IMR-90 (cell line): ENCODE data around the gene USP31. TPM values are rescaled to one million over a fixed set of nuclear protein-coding genes. Genes with fewer than 3 reads are reported as not detected.

Experiments used
- ATAC-seq: fragments of 200-7000 bp; cut with Tn5 transposase; 2 replicates; pipeline ENCODE4 v1.9.1; 2020; ENCODE audit warnings: low read depth, mild to moderate bottlenecking, moderate library complexity
- BruUV-seq: library from RNA; stranded (reverse); fragments of 400-500 nt; replicated peaks from 2 replicates; lab custom pipeline; 2021; lab: Mats Ljungman, UMichigan
- CTCF ChIA-PET: fragments of 300-600 bp; formaldehyde crosslinking; extraction: SDS; loops from one replicate; lab custom pipeline; 2021; ENCODE audit warnings: antibody characterized with exemption; lab: Yijun Ruan, JAX
- POLR2A ChIA-PET: fragments of 300-600 bp; sonication (Branson Sonifier 250); formaldehyde crosslinking; loops from one replicate; lab custom pipeline; 2022; ENCODE audit warnings: antibody characterized with exemption; ENCODE audit not compliant: unreplicated experiment; lab: Charles Lee
- DNase-seq: peaks from one replicate; pipeline ENCODE4 v3.0.0; 2013
- H2AFZ ChIP-seq: replicated peaks from 2 replicates; pipeline ENCODE3; 2013; ENCODE audit warnings: low read length, mild to moderate bottlenecking; ENCODE audit not compliant: poor library complexity
- H2AK5ac ChIP-seq: 2 replicates; pipeline ENCODE4 v1.6.1; 2013; ENCODE audit warnings: low read depth, low read length, inconsistent platforms
- H2AK9ac ChIP-seq: replicated peaks from 2 replicates; pipeline ENCODE3; 2013; ENCODE audit warnings: mild to moderate bottlenecking, low read depth, low read length, moderate library complexity; ENCODE audit not compliant: poor library complexity
- H2BK120ac ChIP-seq: 2 replicates; pipeline ENCODE4 v1.6.1; 2013; ENCODE audit warnings: low read depth, low read length, inconsistent platforms
- H2BK15ac ChIP-seq: 3 replicates; pipeline ENCODE4 v1.6.1; 2013; ENCODE audit warnings: low read depth, low read length, inconsistent platforms
- H2BK20ac ChIP-seq: 2 replicates; pipeline ENCODE4 v1.6.1; 2013; ENCODE audit warnings: low read depth, mild to moderate bottlenecking, inconsistent platforms, low read length, moderate library complexity
- H2BK5ac ChIP-seq: 2 replicates; pipeline ENCODE4 v1.6.1; 2013; ENCODE audit warnings: mild to moderate bottlenecking, low read depth, low read length, inconsistent platforms; ENCODE audit not compliant: poor library complexity, severe bottlenecking
- H3K14ac ChIP-seq: replicated peaks from 2 replicates; pipeline ENCODE4 v1.6.1; 2013; ENCODE audit warnings: low read depth, low read length, inconsistent platforms
- H3K18ac ChIP-seq: 2 replicates; pipeline ENCODE4 v1.6.1; 2013; ENCODE audit warnings: low read depth, low read length, control low read depth
- H3K23ac ChIP-seq: 2 replicates; pipeline ENCODE4 v1.6.1; 2013; ENCODE audit warnings: low read depth, low read length, inconsistent platforms
- H3K27ac ChIP-seq: 2 replicates; pipeline ENCODE4 v1.5.1; 2013; ENCODE audit warnings: mild to moderate bottlenecking, control low read depth, low read length; ENCODE audit not compliant: insufficient read depth
- H3K27me3 ChIP-seq: 2 replicates; pipeline ENCODE4 v1.6.1; 2013; ENCODE audit warnings: low read length; ENCODE audit not compliant: control insufficient read depth, insufficient read depth
- H3K36me3 ChIP-seq: 2 replicates; pipeline ENCODE4 v1.6.1; 2013; ENCODE audit warnings: low read length, mixed read lengths; ENCODE audit not compliant: control insufficient read depth, insufficient read depth
- H3K4ac ChIP-seq: 2 replicates; pipeline ENCODE4 v1.6.1; 2013; ENCODE audit warnings: low read depth, low read length, inconsistent platforms
- H3K4me1 ChIP-seq: 2 replicates; pipeline ENCODE4 v1.6.1; 2013; ENCODE audit warnings: low read length, mixed read lengths; ENCODE audit not compliant: control insufficient read depth, insufficient read depth
- H3K4me2 ChIP-seq: 2 replicates; pipeline ENCODE4 v1.6.1; 2013; ENCODE audit warnings: low read depth, mild to moderate bottlenecking, control low read depth, low read length, moderate library complexity
- H3K4me3 ChIP-seq: 2 replicates; pipeline ENCODE4 v1.5.1; 2013; ENCODE audit warnings: low read depth, mild to moderate bottlenecking, control low read depth, low read length, moderate library complexity; ENCODE audit not compliant: insufficient read depth
- H3K56ac ChIP-seq: 2 replicates; pipeline ENCODE4 v1.6.1; 2013; ENCODE audit warnings: low read length, inconsistent platforms; ENCODE audit not compliant: insufficient read depth; ENCODE audit errors: extremely low read depth
- H3K79me1 ChIP-seq, 2 experiments: 2 replicates each; pipeline ENCODE4 v1.6.1; 2013; ENCODE audit warnings: low read length in 2 of 2, inconsistent platforms in 1 of 2, low read depth in 1 of 2
- H3K9ac ChIP-seq: 2 replicates; pipeline ENCODE4 v1.6.1; 2013; ENCODE audit warnings: low read depth, low read length, control low read depth
- H3K9me1 ChIP-seq: 2 replicates; pipeline ENCODE4 v1.6.1; 2013; ENCODE audit warnings: low read length, inconsistent platforms; ENCODE audit not compliant: insufficient read depth
- H3K9me3 ChIP-seq: 2 replicates; pipeline ENCODE4 v1.6.1; 2013; ENCODE audit warnings: low read length; ENCODE audit not compliant: control insufficient read depth, insufficient read depth
- H4K20me1 ChIP-seq: 2 replicates; pipeline ENCODE4 v1.6.1; 2013; ENCODE audit warnings: low read length, inconsistent platforms; ENCODE audit not compliant: insufficient read depth
- H4K5ac ChIP-seq: 2 replicates; pipeline ENCODE4 v1.6.1; 2013; ENCODE audit warnings: mild to moderate bottlenecking, low read depth, low read length, control low read depth
- H4K8ac ChIP-seq, 2 experiments: 2 replicates each; pipeline ENCODE4 v1.6.1; 2013; ENCODE audit warnings: low read depth in 2 of 2, low read length in 2 of 2, control low read depth in 1 of 2, inconsistent platforms in 1 of 2
- H4K91ac ChIP-seq: 2 replicates; pipeline ENCODE4 v1.6.1; 2013; ENCODE audit warnings: low read depth, low read length, inconsistent platforms; ENCODE audit not compliant: insufficient read depth
- BHLHE40 ChIP-seq: fragments of 150-350 bp; IDR thresholded peaks from 2 replicates; pipeline ENCODE4 v1.6.1; 2016; ENCODE audit warnings: mild to moderate bottlenecking, low read depth, low read length
- CEBPB ChIP-seq: IDR thresholded peaks from 2 replicates; pipeline ENCODE4 v1.6.1; 2012; ENCODE audit warnings: low read depth, low read length, improper control_type of control experiment
- CHD1 ChIP-seq: IDR thresholded peaks from 2 replicates; pipeline ENCODE4 v1.6.1; 2012; ENCODE audit warnings: low read depth, low read length, improper control_type of control experiment
- FOS ChIP-seq: fragments of 150-350 bp; IDR thresholded peaks from 2 replicates; pipeline ENCODE4 v1.6.1; 2016; ENCODE audit warnings: low read depth, low read length
- MAFK ChIP-seq: IDR thresholded peaks from 2 replicates; pipeline ENCODE4 v1.6.1; 2012; ENCODE audit warnings: low read depth, low read length, improper control_type of control experiment
- MAZ ChIP-seq: IDR thresholded peaks from 2 replicates; pipeline ENCODE4 v1.6.1; 2012; ENCODE audit warnings: low read depth, mild to moderate bottlenecking, low read length, improper control_type of control experiment, moderate library complexity, borderline replicate concordance
- MXI1 ChIP-seq: IDR thresholded peaks from 2 replicates; pipeline ENCODE4 v1.6.1; 2012; ENCODE audit warnings: low read depth, mild to moderate bottlenecking, low read length, moderate library complexity, borderline replicate concordance
- NFE2L2 ChIP-seq: fragments of 150-350 bp; IDR thresholded peaks from 2 replicates; pipeline ENCODE4 v1.6.1; 2016; ENCODE audit warnings: low read depth, mild to moderate bottlenecking, low read length
- POLR2A ChIP-seq: IDR thresholded peaks from 2 replicates; pipeline ENCODE4 v1.6.1; 2012; ENCODE audit warnings: mild to moderate bottlenecking, low read depth, low read length
- RAD21 ChIP-seq: IDR thresholded peaks from 2 replicates; pipeline ENCODE4 v1.6.1; 2012; ENCODE audit warnings: low read length, improper control_type of control experiment
- RCOR1 ChIP-seq: IDR thresholded peaks from 2 replicates; pipeline ENCODE4 v1.6.1; 2012; ENCODE audit warnings: mild to moderate bottlenecking, low read length, improper control_type of control experiment; ENCODE audit not compliant: insufficient replicate concordance
- RFX5 ChIP-seq: IDR thresholded peaks from 2 replicates; pipeline ENCODE4 v1.8.0; 2012; ENCODE audit warnings: low read depth, mild to moderate bottlenecking, low read length, moderate library complexity
- SMC3 ChIP-seq: fragments of 150-350 bp; IDR thresholded peaks from 2 replicates; pipeline ENCODE4 v1.6.1; 2016; ENCODE audit warnings: low read depth, mild to moderate bottlenecking, antibody characterized with exemption, low read length, moderate library complexity
- USF2 ChIP-seq: fragments of 150-350 bp; IDR thresholded peaks from 2 replicates; pipeline ENCODE4 v1.6.1; 2017; ENCODE audit warnings: mild to moderate bottlenecking, antibody characterized with exemption, low read length, low read depth
- WGBS, 2 experiments: methylation state at CpG; one replicate each; pipeline versions ENCODE4 v1.1.5 to v1.1.7; 2013; ENCODE audit warnings: missing lambda C conversion rate in 2 of 2; ENCODE audit not compliant: insufficient read length in 1 of 2; ENCODE audit errors: extremely low coverage in 2 of 2; 5-methylcytosine and 5-hydroxymethylcytosine counted together
- dilution Hi-C: fragments of 300-500 bp; cut with HindIII; formaldehyde crosslinking; loops from one replicate; pipeline ENCODE4 v1.14.3; 2018; ENCODE audit warnings: low sequenced_read_pairs; ENCODE audit not compliant: unreplicated experiment
- in situ Hi-C: fragments of 300-500 bp; cut with MboI; formaldehyde crosslinking; loops from 3 replicates; pipeline ENCODE4 v1.14.3; 2019; ENCODE audit warnings: low sequenced_read_pairs, inconsistent platforms, mixed read lengths
- intact Hi-C: fragments of 100-400 bp; cut with micrococcal nuclease; formaldehyde crosslinking; loops from 2 replicates; pipeline ENCODE4 v1.10.0; 2022
- polyA plus RNA-seq, 3 experiments: library from polyadenylated mRNA; depleted of rRNA; stranded (reverse); fragments of >200 nt; gene quantifications; 2 replicates each; pipeline ENCODE4 v1.2.3, GENCODE V29; 2012; ENCODE audit warnings: low replicate concordance in 1 of 3
- total RNA-seq: library from RNA; depleted of rRNA; stranded (reverse); fragments of >200 nt; gene quantifications from 2 replicates; pipeline ENCODE4 v1.2.3, GENCODE V29; 2012
- TF ChIP-seq, protein P1 (sequence below): conservative IDR thresholded peaks from 2 replicates; pipeline ENCODE4 v1.5.1; 2012; ENCODE audit warnings: mild to moderate bottlenecking, low read depth, low read length, improper control_type of control experiment
- TF ChIP-seq, protein P2 (sequence below): fragments of 150-350 bp; IDR thresholded peaks from 2 replicates; pipeline ENCODE4 v1.6.1; 2016; ENCODE audit warnings: low read depth, mild to moderate bottlenecking, low read length, moderate library complexity, borderline replicate concordance

USP31 gene
- total and polyA plus RNA-seq, 2 of the 4 experiments (the other 2 are of a cell fraction) = 2.9 to 3.4 TPM

DNA sequence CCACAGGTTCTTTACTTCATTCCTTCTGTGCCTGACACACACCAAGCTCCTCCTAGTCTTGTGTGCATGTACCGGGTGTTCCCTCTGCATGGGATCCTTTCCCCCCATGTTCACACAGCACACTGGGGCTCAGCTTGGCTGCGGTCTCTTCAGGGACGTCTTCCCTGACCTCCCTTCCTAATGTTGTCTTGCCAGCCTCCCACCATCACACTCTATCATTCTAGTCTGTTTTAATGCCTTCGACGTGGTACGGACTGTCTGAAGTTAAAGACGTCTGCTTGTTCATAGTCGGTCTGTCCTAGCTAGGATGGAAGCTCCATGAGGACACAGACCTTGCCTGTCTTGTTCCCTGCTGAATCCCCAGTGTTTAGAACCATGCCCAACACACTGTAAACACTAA, 60.1 kb downstream of the USP31 start:
- no peak overlapping the region for H2BK15ac ChIP-seq
- CTCF ChIA-PET = no interaction called here
- WGBS, 2 experiments = no CpG with 5 or more reads among the region's 8 CpGs
- in situ Hi-C loops (no loop called here), intact Hi-C loops (no loop called here), dilution Hi-C loops (no loop called here)
- no peak overlapping the region for H3K14ac ChIP-seq
- H3K27ac ChIP-seq = no peak overlapping the region
- H3K27me3 ChIP-seq = no peaks in the 10 kb centered on the region
- H3K79me1 ChIP-seq = peaks cover 0 to 11% of the 10 kb centered on the region in 2 experiments; a peak in 1 of 4 replicates
- no peak overlapping the region for H2AK9ac ChIP-seq
- no peak for DNase-seq
- no peak overlapping the region for H2BK5ac ChIP-seq
- no peak overlapping the region for H4K5ac ChIP-seq
- no TSS peak for BruUV-seq
- ATAC-seq = no peak
- H3K9me1 ChIP-seq = peaks cover 6% of the 10 kb centered on the region; the same call in 1 of the 2 replicates
- no peak overlapping the region for H4K91ac ChIP-seq
- H3K9ac ChIP-seq = no peak overlapping the region
- H3K56ac ChIP-seq = no peak overlapping the region; the same call in 1 of the 2 replicates
- no peak overlapping the region for H2AFZ ChIP-seq
- no peaks in the 10 kb centered on the region; the same call in 1 of the 2 replicates for H3K4me1 ChIP-seq
- H3K23ac ChIP-seq = no peak overlapping the region
- H2BK120ac ChIP-seq = no peak overlapping the region
- H3K9me3 ChIP-seq = no peaks in the 10 kb centered on the region
- TF ChIP-seq CHD1 (no peak), RAD21 (no peak), USF2 (no peak), SMC3 (no peak), MAFK (no peak), BHLHE40 (no peak), FOS (no peak), RFX5 (no peak), CEBPB (no peak), RCOR1 (no peak), MAZ (no peak), POLR2A (no peak), MXI1 (no peak), NFE2L2 (no peak)
- TF ChIP-seq, protein P1, sequence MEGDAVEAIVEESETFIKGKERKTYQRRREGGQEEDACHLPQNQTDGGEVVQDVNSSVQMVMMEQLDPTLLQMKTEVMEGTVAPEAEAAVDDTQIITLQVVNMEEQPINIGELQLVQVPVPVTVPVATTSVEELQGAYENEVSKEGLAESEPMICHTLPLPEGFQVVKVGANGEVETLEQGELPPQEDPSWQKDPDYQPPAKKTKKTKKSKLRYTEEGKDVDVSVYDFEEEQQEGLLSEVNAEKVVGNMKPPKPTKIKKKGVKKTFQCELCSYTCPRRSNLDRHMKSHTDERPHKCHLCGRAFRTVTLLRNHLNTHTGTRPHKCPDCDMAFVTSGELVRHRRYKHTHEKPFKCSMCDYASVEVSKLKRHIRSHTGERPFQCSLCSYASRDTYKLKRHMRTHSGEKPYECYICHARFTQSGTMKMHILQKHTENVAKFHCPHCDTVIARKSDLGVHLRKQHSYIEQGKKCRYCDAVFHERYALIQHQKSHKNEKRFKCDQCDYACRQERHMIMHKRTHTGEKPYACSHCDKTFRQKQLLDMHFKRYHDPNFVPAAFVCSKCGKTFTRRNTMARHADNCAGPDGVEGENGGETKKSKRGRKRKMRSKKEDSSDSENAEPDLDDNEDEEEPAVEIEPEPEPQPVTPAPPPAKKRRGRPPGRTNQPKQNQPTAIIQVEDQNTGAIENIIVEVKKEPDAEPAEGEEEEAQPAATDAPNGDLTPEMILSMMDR = no peak
- TF ChIP-seq, protein P2, sequence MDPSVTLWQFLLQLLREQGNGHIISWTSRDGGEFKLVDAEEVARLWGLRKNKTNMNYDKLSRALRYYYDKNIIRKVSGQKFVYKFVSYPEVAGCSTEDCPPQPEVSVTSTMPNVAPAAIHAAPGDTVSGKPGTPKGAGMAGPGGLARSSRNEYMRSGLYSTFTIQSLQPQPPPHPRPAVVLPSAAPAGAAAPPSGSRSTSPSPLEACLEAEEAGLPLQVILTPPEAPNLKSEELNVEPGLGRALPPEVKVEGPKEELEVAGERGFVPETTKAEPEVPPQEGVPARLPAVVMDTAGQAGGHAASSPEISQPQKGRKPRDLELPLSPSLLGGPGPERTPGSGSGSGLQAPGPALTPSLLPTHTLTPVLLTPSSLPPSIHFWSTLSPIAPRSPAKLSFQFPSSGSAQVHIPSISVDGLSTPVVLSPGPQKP = no peak
- H3K4me2 ChIP-seq = no peak overlapping the region
- H3K36me3 ChIP-seq = peaks cover 9% of the 10 kb centered on the region
- H2BK20ac ChIP-seq = no peak overlapping the region
- H4K8ac ChIP-seq = no peak overlapping the region
- no peak overlapping the region for H2AK5ac ChIP-seq
- POLR2A ChIA-PET = no interaction called here
- H3K18ac ChIP-seq = no peak overlapping the region
- H3K4me3 ChIP-seq = no peak overlapping the region
- H4K20me1 ChIP-seq = no peaks in the 10 kb centered on the region
- no peak overlapping the region for H3K4ac ChIP-seq
